Stomach (tissue), 4 donors: ENCODE data around the gene UGT1A6.

Experiments used
- EP300 ChIP-seq: sonication (generic); formaldehyde crosslinking; IDR thresholded peaks from one replicate; pipeline ENCODE4 v1.6.1; 2017; ENCODE audit warnings: antibody characterized with exemption
- POLR2AphosphoS5 ChIP-seq, 3 donors: sonication (generic); formaldehyde crosslinking; IDR thresholded peaks; one replicate each; pipeline ENCODE4 v1.6.1; 2016; ENCODE audit warnings: antibody characterized with exemption in 3 of 3
- TF ChIP-seq, protein P1 (sequence below), 7 experiments: fragments of 450-650 bp in 4 of 7; fragments of 200-600 bp in 3 of 7; sonication (generic) in 3 of 7; IDR thresholded peaks; one replicate each; pipeline ENCODE4 v1.5.1; 2016 to 2019; ENCODE audit warnings: antibody characterized with exemption in 7 of 7, control low read depth in 2 of 7, mild to moderate bottlenecking in 1 of 7

DNA sequence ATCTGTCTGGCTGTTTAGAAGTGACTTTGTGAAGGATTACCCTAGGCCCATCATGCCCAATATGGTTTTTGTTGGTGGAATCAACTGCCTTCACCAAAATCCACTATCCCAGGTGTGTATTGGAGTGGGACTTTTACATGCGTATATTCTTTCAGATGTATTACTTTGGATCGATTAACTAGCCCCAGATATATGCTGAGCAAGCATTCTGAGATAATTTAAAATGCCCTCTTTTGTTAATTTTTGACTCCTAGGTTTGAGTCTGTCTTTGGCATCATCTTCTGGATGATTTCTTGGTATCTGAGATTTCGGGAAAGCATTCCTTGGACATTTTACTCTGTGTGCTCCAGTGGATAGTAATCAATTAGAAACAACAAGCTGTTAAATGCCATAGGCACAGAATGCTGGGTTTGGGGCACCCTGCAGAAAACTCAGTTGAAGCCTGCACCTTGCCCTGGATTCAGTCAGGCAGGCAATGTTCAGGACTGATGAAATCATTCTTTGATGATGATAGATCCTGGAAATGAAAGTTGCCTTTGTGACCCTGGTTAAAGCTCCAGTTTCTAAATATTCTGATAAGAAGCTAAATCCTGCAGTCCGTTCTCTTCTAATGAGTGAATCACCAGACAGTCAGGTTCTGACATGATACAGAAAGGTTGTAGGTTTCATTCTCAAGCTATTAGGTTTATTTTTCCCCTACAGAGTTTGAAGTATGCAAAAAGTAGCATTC, 68.5 kb downstream of the UGT1A6 start:
- TF ChIP-seq EP300 (no peak), POLR2AphosphoS5 (IDR thresholded peaks at IDR 0.05) (no peak)
- TF ChIP-seq, protein P1, sequence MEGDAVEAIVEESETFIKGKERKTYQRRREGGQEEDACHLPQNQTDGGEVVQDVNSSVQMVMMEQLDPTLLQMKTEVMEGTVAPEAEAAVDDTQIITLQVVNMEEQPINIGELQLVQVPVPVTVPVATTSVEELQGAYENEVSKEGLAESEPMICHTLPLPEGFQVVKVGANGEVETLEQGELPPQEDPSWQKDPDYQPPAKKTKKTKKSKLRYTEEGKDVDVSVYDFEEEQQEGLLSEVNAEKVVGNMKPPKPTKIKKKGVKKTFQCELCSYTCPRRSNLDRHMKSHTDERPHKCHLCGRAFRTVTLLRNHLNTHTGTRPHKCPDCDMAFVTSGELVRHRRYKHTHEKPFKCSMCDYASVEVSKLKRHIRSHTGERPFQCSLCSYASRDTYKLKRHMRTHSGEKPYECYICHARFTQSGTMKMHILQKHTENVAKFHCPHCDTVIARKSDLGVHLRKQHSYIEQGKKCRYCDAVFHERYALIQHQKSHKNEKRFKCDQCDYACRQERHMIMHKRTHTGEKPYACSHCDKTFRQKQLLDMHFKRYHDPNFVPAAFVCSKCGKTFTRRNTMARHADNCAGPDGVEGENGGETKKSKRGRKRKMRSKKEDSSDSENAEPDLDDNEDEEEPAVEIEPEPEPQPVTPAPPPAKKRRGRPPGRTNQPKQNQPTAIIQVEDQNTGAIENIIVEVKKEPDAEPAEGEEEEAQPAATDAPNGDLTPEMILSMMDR (IDR thresholded peaks at IDR 0.05): no peak
